GM19372 (cell line): Measurements from ENCODE around the gene EPB41.
"Not testable (repeated sequence)": the region's sequence is repeated elsewhere in the genome, so short reads cannot be mapped to it uniquely, and the experiment has no call there.

Experiments
- ATAC-seq: cut with Tn5 transposase; IDR thresholded peaks from one replicate; pipeline ENCODE4 v1.9.1; 2021; ENCODE audit warnings: mild to moderate bottlenecking, low read depth, moderate library complexity; ENCODE audit not compliant: unreplicated experiment

The EPB41 gene

DNA sequence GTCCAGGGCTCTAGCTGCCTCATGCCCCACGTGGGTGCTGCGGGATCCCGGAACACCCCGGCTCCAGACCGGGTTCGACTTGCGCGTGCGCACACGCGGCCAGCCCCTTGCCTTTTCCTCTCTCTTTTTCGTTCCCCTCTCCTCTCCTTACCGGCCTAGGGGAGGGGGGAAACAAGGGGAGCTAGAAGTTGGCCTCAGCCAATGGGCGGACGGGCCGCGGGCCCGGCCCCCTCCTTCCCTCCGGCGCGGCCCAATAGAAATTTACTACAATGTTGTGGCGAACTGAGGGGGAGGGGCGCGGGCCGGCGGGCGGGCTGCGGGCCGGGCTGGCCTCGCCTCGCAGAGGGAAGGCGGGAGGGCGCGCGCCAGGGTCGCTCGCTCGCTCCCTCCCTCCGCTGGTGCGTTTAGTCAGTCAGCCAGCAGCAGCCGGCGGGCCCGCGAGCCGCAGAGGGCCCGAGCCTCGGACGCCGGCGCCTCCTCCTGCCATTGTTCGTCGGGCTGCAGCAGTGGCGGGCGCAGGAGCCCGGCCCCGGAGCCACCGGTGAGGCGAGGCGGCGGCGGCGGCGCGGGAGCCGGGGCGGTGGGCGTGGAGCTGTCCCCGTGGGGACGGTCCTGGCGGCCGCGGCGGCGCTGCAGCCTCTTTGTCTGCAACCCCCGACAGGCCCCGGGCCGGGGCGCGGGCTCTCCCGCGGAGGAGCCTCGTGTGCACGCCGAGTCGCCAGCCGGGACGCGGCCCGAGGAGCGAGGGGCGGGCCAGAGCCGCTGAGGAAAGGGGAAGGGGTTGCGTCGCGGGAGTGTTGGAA, at the start of gene EPB41:
EPB41 (plus strand) TSS at position 342 of the 803 bp plus-strand sequence. CDS start 72,869 bp downstream, outside the sequence.
- peak; percentile 85 for ATAC-seq

DNA sequence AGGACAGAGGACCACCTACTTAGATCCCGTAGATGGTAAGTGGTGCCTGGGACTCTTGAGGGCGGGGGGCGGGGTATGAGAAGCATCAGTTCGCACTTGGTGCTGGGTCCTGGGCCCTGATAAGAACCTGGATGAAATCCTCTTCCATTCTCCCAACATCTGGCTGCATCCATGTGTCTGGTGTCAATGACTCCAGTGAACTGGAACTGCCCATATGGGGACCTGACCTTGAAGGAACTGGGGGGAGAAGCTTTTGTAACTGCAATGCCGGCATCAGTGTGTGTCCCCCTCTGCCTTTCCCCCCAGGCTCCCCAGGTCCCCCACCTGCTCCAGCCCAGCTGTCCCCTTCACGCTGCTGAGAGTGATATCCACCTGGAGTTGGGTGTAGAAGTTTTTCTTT, 49.7 kb upstream of the EPB41 start:
- ATAC-seq: no peak

DNA sequence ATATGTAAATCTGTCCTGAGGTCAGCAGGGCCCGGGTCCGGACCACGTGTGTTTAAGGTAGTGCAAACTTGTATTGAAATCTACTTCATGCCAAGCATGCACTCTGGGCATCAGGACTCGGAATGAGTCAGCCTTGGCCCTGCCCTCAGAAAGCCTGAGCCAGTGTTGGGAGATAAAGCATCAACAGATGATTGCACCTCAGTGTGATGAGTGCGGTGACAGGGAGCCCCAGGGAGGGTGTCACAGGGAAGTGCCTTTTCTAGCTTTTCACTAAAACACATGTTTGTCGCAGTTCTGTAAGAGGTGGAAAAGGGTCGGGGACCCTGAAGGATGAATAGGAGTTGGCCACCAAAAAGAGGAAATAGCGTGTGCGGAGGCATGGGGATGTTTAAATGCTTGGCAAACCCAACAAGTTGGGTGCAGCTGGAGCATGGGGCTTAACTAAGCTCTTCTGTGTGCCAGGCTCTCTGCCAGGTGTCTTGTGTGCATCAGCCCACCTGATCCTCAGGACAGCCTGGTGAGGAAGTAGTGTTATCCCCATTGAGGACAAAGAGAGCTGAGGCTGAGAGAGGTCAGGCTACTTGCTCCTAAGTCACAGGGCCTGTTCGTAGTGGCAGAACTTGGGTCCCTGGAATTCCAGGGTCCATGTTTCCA, 48.2 kb upstream of the EPB41 start:
- ATAC-seq: no peak

DNA sequence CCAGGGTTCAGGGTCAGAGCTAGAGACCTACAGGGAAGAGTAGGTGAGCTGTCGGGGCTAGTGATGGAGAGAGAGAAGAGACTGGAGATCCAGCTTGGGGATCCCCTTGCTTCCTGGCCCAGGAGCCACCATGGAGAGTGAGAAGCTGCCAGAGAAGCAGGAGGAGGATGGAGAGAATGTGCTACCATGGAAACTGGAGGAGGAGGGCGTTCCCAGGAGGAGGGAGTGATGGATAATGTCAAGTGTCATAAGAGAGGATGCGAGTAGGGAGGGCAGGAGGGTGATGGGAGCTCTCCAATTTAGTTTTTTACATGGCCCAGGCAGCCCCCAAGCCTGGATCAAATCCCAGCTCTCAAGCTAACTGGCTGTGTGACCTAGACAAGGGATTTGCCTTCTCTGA, 46.5 kb upstream of the EPB41 start:
- ATAC-seq: no peak

DNA sequence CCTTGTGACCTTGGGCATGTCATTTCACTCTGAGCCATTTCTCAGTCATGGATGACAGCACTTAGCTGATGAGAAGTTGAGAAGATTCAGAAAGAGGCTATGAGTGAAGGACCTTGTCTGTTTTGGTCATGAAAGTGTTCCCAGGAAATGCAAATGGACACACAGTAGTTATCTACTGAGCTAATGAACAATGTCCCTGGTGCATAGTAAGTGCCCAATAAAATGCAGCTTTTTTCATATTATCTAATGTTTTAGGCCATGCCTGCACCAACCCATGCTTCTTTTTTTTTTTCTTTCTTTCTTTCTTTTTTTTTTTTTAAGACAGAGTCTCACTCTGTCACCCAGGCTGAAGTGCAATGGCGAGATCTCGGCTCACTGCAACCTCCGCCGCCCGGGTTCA, 44.4 kb upstream of the EPB41 start:
- ATAC-seq: no peak

DNA sequence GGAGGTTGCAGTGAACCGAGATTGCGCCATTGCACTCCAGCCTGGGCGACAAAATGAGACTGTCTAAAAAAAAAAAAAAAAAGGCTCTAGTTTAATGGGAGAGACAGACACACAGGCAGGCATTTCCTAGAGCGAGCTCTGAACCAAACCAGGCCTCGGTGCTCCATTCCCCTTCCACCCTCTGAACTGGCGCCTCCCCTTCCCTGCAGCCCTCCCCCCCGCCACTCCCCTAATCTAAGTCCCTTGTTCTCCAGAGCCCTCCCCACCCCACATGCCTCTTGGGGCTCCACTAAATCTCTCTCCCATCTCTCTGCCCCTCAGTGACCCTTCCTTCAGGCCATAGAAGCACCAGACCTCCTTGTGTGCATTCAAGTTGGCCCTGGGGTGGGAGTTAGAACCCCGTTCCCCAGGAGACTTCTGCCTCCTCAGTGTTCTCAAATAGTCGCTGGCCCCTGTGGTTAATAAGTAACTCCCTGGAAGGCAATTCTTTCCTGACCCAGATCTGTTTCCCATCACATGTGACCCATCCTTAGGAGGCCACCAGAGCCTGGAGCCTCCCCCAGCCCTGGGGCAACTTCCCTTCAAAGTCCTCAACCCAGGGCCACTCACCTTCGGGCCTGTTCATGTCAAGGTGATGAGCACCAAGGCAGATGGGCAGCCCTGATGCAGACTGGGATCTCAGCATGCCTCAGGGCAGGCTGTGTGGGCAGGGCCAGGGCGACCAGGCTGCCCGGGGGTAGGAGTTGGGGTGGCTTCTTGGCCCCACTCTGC, 42.6 kb upstream of the EPB41 start:
- ATAC-seq: no peak

DNA sequence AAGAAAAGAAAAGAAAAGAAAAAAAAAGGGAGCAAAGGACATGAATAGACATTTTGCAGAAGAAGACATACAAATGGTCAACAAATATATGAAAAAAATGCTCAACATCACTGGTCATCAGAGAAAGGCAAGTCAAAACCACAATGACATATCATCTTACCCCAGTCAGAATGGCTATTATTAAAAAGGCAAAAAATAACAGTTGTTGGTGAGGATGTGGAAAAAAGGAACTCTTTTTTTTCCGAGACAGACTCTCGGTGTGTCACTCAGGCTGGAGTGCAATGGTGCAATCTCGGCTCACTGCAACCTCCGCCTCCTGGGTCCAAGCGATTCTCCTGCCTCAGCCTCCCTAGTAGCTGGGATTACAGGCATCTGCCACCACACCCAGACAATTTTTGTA, 39.2 kb upstream of the EPB41 start:
- ATAC-seq: not testable (repeated sequence)

DNA sequence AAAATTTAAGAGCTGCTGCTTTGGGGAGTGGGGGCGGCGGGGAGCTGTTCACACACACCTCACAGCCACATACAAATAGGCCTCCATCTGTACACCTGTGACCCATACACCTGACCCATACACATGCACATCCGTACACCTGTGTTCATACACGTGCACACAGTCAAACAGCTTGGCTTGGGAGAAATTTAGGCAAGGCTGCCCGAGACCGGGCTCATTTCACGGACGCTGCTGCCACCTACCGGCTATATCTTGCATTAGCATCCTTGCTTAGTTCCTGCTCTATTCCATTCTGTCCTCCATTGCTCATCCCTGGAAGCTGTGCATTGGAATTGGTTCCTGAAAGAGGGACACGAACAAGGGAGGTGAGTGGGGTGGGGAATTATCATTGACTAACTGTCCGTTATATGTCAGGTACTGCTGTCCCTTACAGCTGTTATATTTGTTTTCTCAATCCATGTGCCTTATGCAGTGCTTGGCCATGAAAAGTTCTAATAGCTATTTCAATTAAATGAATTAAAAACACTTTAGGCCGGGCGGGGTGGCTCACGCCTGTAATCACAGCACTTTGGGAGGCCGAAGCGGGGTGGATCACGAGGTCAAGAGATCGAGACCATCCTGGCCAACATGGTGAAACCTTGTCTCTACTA, 37.1 kb upstream of the EPB41 start:
- ATAC-seq: no peak

DNA sequence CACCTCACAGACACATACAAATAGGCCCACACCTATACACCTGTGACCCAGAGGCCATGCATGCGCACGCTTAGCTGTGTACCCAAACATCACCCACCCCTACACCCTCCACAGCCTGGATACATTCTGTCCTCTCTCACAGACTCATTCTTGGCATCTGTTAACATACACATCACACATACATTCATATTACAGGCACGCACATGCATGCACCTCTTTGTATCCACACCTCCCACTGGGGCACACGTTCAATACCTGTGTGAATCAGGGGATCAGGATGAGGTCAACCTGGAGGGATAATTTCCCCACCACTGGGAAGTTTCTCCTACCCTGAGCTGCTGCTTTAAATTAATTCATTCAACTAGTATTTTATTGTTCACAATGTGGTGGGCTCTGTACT, 35.6 kb upstream of the EPB41 start:
- no peak for ATAC-seq

DNA sequence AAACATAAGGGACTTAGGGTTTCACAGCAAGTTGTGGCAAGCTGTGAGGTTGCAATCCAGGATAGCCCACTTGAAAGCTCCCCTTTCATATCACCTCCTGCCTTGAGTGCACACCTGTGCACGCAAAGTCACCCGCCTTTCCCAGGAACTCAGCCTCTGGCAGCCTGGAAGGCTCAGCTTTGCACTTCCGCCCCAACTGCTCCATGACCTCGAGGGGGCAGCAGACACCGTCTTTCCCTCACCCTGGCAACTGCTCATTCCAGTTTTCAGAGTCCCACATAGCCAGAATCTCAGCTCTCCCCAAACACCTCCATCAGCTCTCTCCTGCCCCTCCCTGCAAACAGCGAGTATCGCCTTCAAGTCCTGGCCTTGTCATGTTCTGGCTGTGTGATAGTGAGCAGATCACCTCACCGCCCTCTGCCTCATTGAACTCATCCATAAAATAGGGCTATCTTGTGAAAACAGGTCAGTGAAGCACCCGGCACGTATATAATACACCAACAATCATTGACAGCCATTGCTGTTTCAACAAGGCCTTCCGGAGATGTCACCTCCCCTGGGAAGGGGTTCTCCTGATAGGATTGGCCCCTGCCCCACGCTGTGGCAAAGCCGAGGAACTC, 32.2 kb upstream of the EPB41 start:
- ATAC-seq: no peak

DNA sequence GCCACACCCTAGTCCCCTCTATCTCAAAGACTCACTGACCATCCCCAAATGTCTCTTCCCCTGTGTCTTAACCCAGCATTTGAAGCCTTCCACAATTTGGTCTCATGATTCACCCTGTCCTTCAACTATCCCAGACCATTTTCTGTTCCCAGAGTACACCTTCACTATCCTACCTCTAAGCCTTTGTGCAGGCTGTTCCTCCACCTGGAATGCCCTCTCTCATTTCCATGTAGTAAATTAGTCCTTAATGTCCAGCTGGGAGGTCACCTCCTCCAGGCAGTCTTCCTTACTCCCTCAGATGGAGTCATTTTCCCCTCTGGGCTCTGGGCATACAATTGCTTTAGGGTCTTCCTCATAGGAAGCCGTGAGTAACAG, 31.1 kb upstream of the EPB41 start:
- no peak for ATAC-seq

DNA sequence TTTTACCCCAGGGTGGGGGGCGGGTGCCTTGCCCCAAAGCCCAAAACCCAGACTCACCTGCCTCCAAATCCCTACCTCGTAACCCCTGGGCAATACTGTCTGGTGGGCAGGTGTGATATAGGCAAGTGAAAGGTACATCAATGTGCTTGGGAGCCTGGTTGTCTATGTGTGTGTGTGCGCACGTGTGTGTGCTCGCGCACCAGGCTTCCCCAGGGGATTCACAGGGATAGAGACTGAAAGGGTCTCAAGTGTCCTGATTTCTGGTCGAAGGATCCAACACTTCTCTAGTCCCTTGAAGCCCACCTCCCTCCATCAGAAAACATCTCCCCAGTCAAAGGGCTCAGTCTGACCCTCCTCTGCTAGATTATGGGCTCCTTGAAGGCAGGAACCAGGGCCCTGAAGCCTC, 28.9 kb upstream of the EPB41 start:
- no peak for ATAC-seq

DNA sequence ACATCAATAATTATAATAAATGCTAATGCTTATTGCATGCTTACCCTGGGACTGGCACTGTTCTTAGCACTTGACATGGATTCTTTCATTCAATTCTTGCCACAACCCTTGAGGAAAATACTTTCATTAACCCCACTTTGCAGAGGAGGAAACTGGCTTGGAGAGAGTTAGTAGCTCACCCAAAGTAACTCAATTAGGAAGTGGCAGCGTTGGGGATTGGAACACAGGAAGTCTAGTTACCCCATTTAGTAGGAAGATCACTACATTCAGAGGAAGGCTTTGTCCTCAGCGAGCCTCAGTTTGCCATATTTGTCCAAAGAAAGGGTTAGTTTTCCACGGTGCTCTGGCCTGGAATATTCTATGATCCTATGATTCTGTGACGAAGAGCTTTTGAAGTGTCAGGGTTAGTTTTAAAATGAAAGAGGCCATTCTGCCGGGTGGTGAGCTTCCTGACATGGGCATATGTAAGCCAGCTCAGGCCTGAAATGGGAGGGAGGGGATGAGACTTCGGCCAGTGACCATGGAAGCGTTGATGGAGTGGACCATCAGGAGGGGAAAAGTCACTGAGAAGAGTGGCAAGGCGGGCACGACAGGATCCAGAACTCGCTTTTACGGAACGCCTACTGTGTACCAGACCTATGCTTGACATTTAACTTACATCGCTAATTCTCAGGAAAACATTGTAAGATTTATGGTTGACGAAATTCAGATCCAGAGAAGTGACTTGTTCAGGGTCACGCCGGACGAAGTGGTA, 28.2 kb upstream of the EPB41 start:
- no peak for ATAC-seq

DNA sequence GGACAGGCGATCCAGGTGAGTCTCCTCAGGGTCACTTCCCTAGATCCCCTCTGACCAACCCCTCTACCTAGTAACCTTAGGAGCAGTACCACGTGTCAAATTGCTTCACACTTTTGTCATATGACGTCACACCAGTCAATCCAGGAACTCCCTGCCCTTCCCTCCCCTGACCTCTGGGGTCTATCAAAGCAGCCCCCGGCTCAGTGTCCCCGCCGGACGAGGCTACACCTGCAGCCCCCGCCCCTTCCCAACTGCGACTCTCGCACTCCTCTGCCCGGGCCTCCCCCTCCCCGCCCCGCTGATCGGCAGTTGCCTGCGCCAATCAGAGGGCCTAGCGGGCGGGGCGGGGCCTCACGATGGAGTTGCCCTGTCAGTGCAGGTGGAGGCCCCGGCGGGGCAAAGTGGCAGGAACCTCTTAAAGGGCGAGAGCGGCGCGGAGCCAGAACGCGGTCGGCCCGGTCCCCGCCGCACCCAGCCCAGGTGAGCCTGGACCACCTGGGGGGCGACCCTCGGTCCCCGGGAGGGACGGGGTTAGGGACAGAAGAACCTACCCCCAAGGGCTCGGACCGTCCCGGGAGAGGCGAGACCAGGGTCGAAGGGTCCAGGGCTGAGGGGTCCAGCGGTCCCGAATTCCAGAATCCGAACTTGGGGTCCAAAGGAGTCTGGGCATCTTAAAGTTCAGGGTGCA, 27.5 kb upstream of the EPB41 start:
- no peak for ATAC-seq

DNA sequence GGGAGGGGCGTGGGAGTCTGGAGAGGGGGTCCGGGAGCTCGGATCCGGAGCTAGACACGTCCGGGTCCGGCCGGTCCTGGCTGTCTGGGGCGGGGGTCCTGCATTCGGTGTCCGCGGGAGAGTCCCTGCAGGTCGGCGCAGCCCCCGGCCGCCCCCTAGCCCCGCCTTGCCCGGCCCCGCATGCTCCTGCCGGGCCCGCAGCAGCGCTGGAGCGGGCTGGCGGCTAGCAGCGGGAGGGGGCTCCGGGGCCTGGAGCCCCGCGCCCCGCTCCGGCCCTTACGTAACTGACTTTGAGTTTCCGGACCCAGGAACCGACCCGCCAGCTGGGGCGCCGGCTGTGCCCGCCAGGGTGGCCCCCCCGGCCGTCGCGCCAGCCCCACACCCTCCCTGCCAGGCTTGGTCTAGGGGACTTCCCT, 26.9 kb upstream of the EPB41 start:
- ATAC-seq: no peak

DNA sequence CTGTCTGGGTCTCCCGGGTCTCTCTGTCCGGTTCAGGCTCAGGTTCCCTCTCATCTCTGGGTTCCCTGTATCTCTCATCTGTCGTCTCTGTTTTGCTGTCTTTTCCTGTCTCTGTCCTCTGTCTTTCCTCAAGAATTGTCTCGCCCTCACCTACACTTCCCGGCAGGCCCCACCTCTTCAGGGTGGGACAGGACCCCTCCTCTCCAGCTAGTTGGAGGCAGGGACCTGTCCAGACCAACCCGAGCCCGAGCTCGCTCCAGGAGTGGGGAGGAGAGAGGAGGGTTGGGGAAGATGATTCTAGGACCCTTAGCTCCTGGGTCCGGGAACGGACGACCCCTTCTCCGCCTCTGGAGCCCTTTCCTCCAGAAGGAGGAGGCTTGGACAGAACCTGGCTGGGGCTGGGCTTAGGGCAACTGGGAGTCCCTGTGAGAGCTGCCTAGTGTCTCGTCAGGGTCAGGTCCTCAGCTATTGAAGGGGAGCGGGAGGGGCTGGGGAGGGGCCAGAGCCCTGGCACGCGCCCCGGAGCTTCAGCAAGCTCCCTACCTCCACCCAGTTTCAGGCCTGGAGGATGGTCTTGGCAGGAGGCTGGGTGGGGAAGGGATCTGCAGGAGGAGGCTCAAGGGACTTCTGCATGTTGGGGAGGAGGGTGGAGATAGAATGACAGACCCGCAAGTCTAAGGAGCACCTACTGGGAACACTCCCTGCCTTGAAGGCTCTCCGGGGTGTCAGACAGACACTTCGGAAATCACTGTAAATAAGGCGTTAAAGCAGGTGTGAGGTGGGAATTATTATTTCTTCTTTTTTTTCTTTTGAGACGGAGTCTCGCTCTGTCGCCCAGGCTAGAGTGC, 26.3 kb upstream of the EPB41 start:
- no peak for ATAC-seq

DNA sequence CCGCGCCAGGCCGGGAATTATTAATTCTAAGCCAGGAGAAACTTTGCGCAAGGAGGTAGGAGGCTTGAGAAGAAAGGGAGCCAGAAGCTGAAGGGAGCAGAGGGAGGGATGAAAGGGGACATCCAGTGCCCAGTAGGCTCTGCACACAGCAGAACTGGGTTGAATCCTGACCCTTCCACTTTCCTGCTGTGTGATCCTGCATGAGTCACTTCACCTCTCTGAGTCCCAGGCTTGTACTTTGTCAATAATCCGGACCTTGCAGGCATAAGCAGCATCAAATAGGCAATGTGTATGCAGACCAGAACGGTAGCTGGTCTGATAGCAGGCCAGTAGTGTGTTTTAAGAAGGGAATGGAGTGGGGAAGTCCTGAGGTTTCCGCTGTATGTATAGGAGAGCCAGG, 25.5 kb upstream of the EPB41 start:
- ATAC-seq: no peak

DNA sequence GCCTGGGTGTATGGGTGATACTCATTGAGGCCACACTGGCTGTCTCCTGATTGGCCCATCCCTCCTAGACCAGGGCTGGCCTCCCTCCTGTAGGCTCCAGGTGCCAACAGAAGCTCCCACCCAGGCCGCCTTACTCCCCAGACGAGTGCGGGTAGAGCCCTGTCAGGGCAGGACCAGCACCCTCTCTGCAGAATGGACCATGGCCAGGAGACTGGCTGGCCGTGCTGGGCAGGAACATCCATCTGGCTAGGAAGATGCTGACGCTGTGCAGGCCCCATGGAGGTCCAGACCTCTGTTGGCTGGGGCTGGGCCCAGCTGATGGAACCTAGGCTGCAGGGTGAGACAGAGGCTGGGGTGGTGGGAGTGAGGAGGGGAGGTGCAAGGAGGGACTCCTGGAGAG, 25.0 kb upstream of the EPB41 start:
- no peak for ATAC-seq
